Amygdala (tissue), 56 donors: ENCODE measurements around the gene HLA-DRB5.
A peak's percentile ranks its signal among the peaks of the same experiment; 100 is the strongest.
"Not testable (repeated sequence)": the region's sequence is repeated elsewhere in the genome, so short reads cannot be mapped to it uniquely, and the experiment has no call there.

Experiments
- DNase-seq, 56 donors: peaks; one replicate each; lab custom pipeline; 2025; lab: John Stamatoyannopoulos, UW

HLA-DRB5 gene

DNA sequence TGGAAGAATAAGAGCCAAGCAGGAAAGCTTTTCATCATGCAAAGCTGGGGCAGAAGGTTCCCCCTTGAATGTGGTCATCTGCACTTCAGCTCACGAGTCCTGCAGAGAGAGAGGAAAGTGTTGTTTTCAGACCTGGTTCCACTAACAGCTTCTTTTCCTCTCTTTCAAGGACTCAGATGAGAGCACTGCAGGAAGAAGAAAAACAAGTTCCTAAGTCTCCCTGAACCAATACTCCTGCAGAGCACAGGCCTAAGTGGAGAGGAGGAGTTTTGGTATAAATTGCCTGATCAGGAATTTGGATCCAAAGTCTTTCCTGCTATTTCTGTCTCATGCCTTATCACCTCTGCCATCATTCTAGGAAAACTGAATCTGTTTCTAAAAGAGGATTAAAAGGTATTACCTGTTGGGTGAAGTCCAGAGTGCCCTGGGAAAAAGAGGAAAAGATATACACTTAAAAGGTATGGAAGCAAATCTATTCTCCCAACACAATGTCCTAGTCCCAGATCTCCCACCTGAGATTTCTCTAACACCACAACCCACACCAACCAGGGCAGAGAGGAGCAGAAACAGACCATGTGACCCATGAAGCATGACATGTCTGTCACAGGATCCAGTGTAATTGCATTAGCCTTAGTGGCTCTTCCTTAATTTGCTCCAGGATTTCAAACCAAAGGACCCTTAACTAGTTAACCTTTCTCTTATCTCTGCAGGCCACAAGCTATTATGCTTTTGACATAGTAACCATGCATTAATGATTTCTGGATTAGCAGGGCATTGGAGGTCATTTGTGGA is 12.2 kb downstream of the HLA-DRB5 start:
- DNase-seq, result no peak

DNA sequence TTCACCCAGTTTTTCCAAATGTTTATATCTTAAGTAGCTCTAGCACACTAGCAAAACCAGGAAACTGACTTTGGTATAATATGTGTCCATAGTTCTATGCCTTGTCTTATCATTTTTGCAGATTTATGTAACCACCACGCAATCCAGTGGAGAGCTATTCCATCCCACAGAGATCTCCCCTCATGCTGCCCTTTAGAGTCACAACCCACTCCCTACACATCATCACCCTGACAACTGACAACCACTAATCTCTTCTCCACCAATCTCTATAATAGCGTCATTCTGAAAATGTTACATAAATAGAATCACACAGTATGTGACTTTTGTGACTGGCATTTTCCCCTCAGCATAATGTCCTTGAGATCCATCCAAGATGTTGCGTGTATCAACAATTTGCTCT is 29.1 kb downstream of the HLA-DRB5 start:
- no peak for DNase-seq

DNA sequence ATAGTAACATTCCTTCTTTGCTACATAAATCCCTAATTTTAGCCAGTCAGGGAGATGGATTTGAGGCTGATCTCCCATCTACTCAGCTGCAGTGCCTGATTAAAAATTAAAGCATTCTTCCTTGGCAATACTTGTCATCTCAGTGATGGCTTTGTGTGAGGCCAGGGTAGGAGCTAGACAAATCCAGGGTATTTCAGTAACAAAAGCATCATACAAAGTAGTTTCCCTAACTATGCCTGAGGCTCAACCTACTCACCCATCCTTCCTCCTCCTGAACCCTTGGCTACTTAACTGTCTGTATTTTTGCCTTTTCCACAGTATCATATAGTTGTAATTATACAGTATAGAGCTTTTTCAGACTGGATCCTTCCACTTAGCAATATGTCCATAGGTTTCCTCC is 37.7 kb downstream of the HLA-DRB5 start:
- no peak for DNase-seq

DNA sequence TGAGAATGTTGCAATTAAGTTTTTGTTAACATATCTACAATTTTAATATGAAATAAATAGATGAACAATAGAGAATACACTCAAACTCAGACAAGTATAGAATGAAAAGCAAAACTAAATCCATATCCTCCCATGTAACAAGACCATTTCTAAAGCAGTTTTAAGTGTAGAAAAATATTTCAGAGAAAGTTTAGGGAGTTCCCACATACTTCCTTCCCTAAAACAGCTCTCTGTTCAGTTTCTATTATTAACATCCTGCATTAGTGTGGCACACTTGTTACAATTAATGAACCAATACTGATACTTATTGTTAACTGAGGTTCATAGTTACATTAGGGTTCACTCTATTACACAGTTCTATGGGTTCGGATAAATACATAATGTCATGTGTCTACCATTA is 38.4 kb downstream of the HLA-DRB5 start:
- DNase-seq, result no peak

DNA sequence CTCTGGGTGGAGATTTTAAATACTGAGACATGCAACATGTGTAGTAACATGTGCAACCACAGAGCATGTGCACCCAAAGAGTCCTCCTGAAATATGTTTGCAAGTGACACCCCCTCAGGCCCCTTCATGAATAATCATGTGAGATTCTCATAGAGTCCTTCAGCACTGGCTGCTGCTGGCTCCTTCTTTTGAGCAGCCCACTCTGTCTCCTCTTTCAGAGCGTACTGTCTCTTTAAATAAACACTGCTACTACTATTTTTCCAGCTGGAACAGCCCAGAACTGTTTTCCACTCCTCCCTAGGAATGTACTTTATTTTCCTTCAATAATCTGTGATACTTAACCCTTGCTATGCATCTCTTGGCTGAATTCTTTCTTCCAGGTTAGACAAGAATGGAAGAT is 42.0 kb downstream of the HLA-DRB5 start:
- no peak for DNase-seq

DNA sequence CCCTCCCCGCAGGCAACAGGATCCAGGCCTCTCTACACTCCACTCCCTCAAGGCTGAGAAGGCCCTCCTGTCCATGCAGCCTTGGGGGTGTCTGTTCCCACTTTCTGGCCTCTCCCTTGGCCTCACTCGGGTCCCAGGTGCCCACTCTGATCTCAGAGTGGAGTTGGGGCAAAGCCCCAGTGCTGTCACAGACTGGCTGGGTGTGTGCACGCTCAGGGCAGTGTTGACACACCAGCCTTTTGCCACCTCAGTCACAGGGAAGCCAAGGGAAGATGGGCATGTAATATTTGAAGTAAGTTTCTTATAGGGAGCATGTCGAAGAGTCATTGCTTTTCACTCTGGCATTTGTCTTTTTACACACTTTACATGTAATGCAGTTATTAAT is 45.5 kb downstream of the HLA-DRB5 start:
- no peak for DNase-seq

DNA sequence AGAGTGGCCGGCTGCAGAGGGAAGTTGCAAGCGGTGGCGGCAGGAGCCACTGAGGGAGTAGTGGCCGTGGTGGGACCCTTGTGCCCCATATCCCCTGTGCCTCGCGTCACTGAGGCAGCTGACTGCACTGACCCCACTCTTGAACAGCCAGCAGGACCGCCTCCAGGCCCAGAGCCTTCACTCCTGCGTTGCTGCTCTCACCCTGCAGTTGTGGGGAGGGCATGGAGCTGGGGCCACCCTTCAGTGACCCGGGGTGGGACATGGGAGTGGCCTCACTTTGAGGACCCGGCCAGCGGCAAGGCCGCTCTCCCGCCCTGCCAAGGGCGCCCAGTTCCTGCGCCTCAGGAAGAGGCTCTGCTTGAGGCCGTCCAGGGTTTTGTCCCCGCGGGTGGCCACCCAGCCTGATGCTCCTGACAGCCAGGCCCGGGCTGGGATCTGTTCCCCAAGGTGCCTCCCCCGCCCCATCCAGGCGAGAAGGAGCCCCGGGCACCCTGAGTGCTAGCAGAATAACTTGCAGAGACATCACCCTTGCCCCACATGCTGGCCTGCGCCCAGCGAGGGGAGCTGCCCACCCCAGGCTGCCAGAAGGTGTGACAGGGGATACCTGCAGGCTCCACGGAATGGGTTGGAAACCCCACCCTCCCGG is 46.0 kb downstream of the HLA-DRB5 start:
- DNase-seq, result no peak

DNA sequence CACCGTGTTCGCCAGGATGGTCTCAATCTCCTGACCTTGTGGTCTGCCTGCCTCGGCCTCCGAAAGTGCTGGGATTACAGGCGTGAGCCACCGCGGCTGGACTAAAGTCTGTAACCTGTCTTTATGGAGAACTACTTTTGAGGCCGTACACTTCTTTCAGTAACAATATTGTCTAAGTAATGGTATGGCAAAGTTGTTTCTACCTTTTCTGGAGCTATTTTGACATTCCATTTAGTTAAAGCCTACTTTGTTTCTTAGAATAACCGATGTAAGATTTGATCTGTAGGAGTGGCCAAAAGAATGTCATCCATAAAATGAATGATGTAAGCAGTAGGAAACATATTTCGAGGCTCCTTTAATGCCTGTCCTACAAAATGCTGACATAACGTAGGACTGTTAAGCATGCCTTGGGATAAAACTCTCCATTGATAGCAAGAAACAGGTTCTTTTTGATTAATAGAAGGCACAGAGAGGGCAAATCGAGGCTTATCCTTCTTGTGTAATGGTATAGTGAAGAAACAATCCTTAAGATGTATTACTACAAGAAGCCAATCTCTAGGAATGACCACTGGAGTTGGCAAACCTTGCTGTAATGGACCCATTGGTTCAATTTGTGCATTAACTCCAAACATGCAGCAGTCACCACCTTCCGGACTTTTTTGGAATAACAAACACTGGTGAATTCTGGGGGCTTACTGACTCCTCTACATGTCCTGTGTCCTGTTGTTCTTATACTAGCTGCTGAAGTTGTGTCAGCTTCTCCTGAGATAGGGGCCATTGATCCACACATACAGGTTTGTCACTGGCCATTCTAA is 54.5 kb downstream of the HLA-DRB5 start:
- DNase-seq, result no peak

DNA sequence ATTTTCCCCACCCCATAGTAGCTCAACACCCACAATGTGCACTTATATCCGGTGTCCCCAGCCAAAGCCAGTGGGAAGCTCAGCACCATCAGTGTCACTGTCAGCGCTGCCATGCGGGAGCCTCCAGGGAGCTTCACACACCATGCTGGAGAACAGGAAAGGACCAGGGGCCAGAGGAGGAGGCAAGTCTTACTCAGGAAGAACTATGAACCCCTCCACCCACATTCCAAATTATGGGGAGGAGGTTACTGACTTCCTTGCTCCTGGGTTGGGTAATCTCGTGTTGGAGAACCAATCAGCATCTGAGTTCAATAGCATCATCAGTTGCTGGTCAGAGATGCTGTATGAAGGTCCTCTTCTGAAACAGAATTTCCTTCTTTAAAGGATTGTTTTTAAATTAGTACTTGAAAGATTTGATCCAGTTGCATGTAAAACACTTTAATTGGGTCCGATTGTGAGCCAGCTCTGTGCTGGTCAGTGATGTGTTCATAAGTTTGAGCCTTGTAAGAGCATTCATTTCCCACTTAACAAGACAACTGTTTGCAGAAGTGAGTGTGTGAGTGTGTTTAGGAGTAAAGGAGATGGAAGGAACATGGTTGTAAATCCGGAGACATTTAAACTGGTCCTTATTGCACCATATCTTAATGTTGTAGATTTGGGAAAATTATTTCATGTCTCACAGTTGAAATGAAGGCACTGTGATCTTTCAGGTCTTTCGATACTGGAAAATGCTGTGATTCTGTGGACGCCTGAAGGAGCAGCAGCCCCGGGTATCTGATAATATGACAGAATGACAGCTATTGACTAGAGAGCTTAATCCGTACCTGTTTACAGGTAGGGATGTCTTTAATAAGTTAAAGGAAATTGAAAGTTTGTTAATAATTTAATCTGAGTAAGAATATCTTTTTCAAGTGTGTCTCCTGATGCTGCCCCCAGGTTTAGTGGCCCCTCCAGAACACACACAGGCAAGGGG is 56.4 kb downstream of the HLA-DRB5 start:
- peak in 1 of 56 donors; percentile 3 for DNase-seq

DNA sequence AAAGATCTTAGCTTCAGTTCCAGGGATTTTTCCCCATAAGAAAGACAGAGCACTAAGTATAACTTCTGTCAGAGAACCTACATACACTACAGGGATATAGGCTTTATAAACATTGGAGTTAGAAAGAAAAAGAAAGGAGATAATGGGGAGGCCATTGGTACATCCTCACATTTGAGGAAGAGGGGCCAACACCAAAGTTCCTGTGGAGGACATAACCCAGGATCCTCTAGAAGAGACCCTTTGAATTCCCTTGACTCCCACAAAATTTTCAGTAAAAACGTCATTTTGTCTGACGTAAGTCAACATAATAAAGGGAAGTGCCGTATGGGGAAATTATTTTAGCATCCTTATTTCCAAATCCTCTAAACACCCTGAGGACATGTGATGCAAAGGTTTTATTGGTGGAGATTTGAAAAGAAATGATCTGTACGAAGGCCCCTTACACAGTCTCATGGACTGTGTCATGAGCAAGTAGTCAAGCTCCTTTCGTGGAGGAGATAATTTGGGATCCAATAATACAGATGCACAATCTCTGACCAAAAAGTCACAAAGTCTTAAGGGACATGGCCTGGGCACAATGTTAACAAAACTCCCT is 57.2 kb downstream of the HLA-DRB5 start:
- no peak for DNase-seq

DNA sequence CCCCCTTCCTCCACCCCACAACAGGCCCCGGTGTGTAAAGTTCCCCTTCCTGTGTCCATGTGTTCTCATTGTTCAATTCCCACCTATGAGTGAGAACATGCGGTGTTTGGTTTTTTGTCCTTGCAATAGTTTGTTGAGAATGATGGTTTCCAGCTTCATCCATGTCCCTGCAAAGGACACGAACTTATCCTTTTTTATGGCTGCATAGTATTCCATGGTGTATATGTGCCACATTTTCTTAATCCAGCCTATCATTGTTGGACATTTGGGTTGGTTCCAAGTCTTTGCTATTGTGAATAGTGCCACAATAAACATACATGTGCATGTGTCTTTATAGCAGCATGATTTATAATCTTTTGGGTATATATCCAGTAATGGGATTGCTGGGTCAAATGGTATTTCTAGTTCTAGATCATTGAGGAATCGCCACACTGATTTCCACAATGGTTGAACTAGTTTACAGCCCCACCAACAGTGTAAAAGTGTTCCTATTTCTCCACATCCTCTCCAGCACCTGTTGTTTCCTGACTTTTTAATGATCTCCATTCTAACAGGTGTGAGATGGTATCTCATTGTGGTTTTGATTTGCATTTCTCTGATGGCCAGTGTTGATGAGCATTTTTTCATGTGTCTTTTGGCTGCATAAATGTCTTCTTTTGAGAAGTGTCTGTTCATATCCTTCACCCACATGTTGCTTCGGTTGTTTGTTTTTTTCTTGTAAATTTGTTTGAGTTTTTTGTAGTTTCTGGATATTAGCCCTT is 62.2 kb downstream of the HLA-DRB5 start:
- DNase-seq, result not testable (repeated sequence)
